Retinal pigment epithelial cell (primary cell): ENCODE measurements around the gene ADGRE1.
A peak's percentile ranks its signal among the peaks of the same experiment; 100 is the strongest.

Experiments used
- DNase-seq: peaks from one replicate; pipeline ENCODE4 v3.0.0-alpha.2; 2010; ENCODE audit warnings: low read depth
- H3K4me3 ChIP-seq: 2 replicates; pipeline ENCODE4 v1.5.1; 2011; ENCODE audit warnings: mild to moderate bottlenecking, low read length, control low read depth, moderate library complexity
- CTCF ChIP-seq: conservative IDR thresholded peaks from 2 replicates; pipeline ENCODE4 v1.5.1; 2011; ENCODE audit warnings: low read depth, low read length, control low read depth, inconsistent platforms

The ADGRE1 gene

DNA sequence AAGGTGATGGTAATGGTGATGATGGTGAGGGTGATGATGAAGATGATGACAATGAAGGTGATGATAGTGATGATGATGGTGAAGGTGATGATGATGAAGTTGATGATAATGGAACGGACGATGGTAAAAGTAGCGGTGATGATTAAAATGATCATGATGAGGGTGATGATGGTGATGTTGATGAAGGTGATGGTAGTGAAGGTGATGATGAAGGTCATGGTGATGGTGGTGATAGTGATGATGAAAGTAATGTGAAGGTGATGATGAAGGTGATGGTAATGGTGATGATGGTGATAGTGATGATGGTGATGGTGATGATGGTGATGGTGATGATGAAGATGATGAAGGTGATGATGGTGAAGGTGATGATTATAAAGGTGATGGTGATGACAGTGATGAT, 67.7 kb downstream of the ADGRE1 start:
- no peak for DNase-seq
- no peak for TF ChIP-seq CTCF
- H3K4me3 ChIP-seq: no peak overlapping the region

- no peak for DNase-seq
- no peak overlapping the region for H3K4me3 ChIP-seq
- TF ChIP-seq CTCF: no peak
Observed at GRCh38 chr19:6956573-6956972, 69.2 kb downstream of the ADGRE1 start.

- no peak overlapping the region for H3K4me3 ChIP-seq
- TF ChIP-seq CTCF: no peak
- DNase-seq: no peak
Observed at GRCh38 chr19:6958791-6959190, 71.4 kb downstream of the ADGRE1 start.

- no peak for DNase-seq
- no peak overlapping the region for H3K4me3 ChIP-seq
- no peak for TF ChIP-seq CTCF
Observed at GRCh38 chr19:6963244-6963852, 76.0 kb downstream of the ADGRE1 start.

DNA sequence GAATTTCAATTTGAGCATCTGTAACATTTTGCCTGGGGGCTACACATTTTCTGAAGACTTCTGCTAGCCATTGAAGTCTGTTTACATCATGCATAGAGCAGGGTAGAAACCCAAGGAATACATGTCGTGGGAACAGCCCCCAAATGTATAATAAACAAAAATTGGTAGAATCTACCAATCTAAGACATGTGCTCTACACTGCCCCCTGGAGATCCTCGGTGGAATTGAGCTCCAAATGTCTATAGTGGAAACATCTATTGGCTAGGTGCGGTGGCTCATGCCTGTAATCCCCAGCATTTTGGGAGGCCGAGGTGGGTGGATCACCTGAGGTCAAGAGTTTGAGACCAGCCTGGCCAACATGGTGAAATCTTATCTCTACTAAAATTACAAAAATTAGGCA, 76.6 kb downstream of the ADGRE1 start:
- no peak for DNase-seq
- TF ChIP-seq CTCF: peak; percentile 23
- H3K4me3 ChIP-seq: no peak overlapping the region

GRCh38 chr19:6967967-6968366, 80.6 kb downstream of the ADGRE1 start:
- TF ChIP-seq CTCF: no peak

DNA sequence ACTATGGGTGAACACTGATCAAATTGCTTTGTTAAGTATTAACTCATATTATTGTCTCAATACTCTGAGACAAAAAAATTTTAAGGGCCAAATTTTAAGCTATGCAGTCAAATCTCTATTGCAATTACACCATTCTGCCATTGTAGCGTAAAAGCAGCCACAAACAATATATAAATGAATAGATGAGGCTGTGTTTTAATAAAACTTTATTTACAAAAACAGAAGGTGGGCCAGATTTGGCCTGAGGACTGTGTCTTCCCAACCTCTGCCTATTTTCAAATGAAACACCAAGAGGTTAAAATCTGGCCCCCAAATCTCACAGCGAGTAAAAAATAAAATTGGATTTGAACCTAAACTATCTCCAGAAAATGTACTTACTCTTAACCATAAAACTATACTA, 82.1 kb downstream of the ADGRE1 start:
- TF ChIP-seq CTCF: no peak
- no peak for DNase-seq
- H3K4me3 ChIP-seq: no peak overlapping the region

More at GRCh38 chr19:6967967-6968366, 80.6 kb downstream of the ADGRE1 start:
- no peak for DNase-seq
- no peak overlapping the region for H3K4me3 ChIP-seq
